COLO829 (cell line): ENCODE results near the gene ENPP6.

ENCODE experiments used
- DNase-seq: peaks from one replicate; pipeline ENCODE4 v3.0.0; 2012; ENCODE audit warnings: low spot score

The ENPP6 gene

GRCh38 chr4:184217634-184218033, at the start of gene ENPP6:
ENPP6 (minus strand) TSS chr4:184217873; CDS start chr4:184217819, 54 bp downstream.
- DNase-seq = no peak

GRCh38 chr4:184267206-184267608, 49.5 kb upstream of the ENPP6 start:
- no peak for DNase-seq

GRCh38 chr4:184265546-184266351, 48.1 kb upstream of the ENPP6 start:
- DNase-seq = no peak

GRCh38 chr4:184263910-184264732, 46.4 kb upstream of the ENPP6 start:
- peak; percentile 95 for DNase-seq

GRCh38 chr4:184263461-184263860, 45.8 kb upstream of the ENPP6 start:
- DNase-seq = no peak

GRCh38 chr4:184262901-184263300, 45.2 kb upstream of the ENPP6 start:
- no peak for DNase-seq

GRCh38 chr4:184261246-184261645, 43.6 kb upstream of the ENPP6 start:
- DNase-seq = no peak

GRCh38 chr4:184259866-184260265, 42.2 kb upstream of the ENPP6 start:
- no peak for DNase-seq

GRCh38 chr4:184259081-184259480, 41.4 kb upstream of the ENPP6 start:
- DNase-seq = no peak

- no peak for DNase-seq
Measured at GRCh38 chr4:184255871-184256642, 38.4 kb upstream of the ENPP6 start.

- peak; percentile 63 for DNase-seq
Measured at GRCh38 chr4:184255361-184255760, 37.7 kb upstream of the ENPP6 start.

GRCh38 chr4:184253072-184253420, 35.4 kb upstream of the ENPP6 start:
- no peak for DNase-seq

- DNase-seq = no peak
Measured at GRCh38 chr4:184252136-184253071, 34.7 kb upstream of the ENPP6 start.

GRCh38 chr4:184251670-184251980, 34.0 kb upstream of the ENPP6 start:
- DNase-seq = no peak

- DNase-seq = peak; percentile 64
Measured at GRCh38 chr4:184250795-184251669, 33.4 kb upstream of the ENPP6 start.

- DNase-seq = no peak
Measured at GRCh38 chr4:184248216-184248615, 30.5 kb upstream of the ENPP6 start.

- DNase-seq = no peak
Measured at GRCh38 chr4:184247421-184247820, 29.7 kb upstream of the ENPP6 start.

GRCh38 chr4:184246426-184246825, 28.8 kb upstream of the ENPP6 start:
- no peak for DNase-seq

GRCh38 chr4:184238072-184238745, 20.5 kb upstream of the ENPP6 start:
- no peak for DNase-seq

GRCh38 chr4:184237612-184238011, 19.9 kb upstream of the ENPP6 start:
- DNase-seq = peak; percentile 48
